Ascending aorta (tissue), 2 donors: ENCODE measurements around the gene SUPT16H. TPM values are rescaled to one million over a fixed set of nuclear protein-coding genes. Genes with fewer than 3 reads are reported as not detected.

Experiments used
- DNase-seq, 2 donors: peaks; one replicate each; pipeline ENCODE4 v3.0.0-alpha.2; 2019; ENCODE audit warnings: low spot score in 2 of 2
- H3K27ac ChIP-seq, 2 donors: fragments of 200-600 bp; sonication (generic); one replicate each; pipeline ENCODE4 v1.5.1; 2016 to 2017; ENCODE audit warnings: mild to moderate bottlenecking in 1 of 2
- H3K27me3 ChIP-seq: fragments of 200-600 bp; sonication (generic); one replicate; pipeline ENCODE4 v1.5.1; 2017
- H3K36me3 ChIP-seq, 2 donors: fragments of 200-600 bp; sonication (generic); one replicate each; pipeline ENCODE4 v1.5.1; 2016
- H3K4me1 ChIP-seq, 2 donors: fragments of 200-600 bp; sonication (generic); one replicate each; pipeline ENCODE4 v1.5.1; 2016 to 2017; ENCODE audit warnings: mild to moderate bottlenecking in 1 of 2
- H3K4me3 ChIP-seq, 2 donors: fragments of 200-600 bp; sonication (generic); one replicate each; pipeline ENCODE4 v1.5.1; 2016 to 2017; ENCODE audit warnings: mild to moderate bottlenecking in 1 of 2
- H3K9me3 ChIP-seq, 2 donors: fragments of 200-600 bp; sonication (generic); one replicate each; pipeline ENCODE4 v1.5.1; 2016
- intact Hi-C: fragments of 100-400 bp; cut with DNase I; formaldehyde crosslinking; loops from one replicate; pipeline ENCODE4 v1.15.1; 2023
- total RNA-seq: library from RNA; depleted of rRNA; stranded (reverse); fragments of >200 nt; gene quantifications from one replicate; pipeline ENCODE4 v1.1.0, GENCODE V29; 2016
- TF ChIP-seq, protein P1 (sequence below), 3 experiments: fragments of 200-600 bp in 2 of 3; fragments of 450-650 bp in 1 of 3; sonication (generic) in 2 of 3; IDR thresholded peaks; one replicate each; pipeline ENCODE4 v1.5.1; 2016 to 2019; ENCODE audit warnings: antibody characterized with exemption in 3 of 3, mild to moderate bottlenecking in 1 of 3, moderate library complexity in 1 of 3

SUPT16H gene
- total RNA-seq, 1 donor from 2014 or later = 13.5 TPM

DNA sequence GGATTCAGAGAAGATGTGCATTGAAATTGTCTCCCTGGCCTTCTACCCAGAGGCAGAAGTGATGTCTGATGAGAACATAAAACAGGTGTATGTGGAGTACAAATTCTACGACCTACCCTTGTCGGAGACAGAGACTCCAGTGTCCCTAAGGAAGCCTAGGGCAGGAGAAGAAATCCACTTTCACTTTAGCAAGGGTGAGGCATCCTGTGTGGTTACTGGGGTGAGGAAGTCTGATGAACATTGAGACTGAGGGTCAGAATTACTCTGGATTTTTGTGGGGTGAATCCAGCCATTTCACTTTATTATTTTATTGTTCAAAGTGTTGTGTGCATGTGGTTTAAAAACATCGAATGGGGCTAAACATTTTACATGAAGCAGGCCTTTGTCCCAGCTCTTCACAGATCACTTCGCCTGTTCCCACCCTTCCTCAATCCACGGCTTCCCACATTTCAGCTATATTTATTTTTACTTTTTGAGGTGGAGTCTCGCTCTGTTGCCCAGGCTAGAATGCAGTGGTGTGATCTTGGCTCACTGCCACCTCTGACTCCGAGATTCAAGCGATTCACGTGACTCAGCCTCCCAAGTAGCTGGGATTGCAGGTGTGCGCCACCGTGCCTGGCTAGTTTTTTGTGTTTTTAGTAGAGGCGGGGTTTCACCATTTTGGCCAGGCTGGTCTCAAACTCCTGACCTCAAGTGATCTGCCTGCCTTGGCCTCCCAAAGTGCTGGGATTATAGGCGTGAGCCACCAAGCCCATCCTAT lies 40.6 kb downstream of the SUPT16H start:
- TF ChIP-seq, protein P1, sequence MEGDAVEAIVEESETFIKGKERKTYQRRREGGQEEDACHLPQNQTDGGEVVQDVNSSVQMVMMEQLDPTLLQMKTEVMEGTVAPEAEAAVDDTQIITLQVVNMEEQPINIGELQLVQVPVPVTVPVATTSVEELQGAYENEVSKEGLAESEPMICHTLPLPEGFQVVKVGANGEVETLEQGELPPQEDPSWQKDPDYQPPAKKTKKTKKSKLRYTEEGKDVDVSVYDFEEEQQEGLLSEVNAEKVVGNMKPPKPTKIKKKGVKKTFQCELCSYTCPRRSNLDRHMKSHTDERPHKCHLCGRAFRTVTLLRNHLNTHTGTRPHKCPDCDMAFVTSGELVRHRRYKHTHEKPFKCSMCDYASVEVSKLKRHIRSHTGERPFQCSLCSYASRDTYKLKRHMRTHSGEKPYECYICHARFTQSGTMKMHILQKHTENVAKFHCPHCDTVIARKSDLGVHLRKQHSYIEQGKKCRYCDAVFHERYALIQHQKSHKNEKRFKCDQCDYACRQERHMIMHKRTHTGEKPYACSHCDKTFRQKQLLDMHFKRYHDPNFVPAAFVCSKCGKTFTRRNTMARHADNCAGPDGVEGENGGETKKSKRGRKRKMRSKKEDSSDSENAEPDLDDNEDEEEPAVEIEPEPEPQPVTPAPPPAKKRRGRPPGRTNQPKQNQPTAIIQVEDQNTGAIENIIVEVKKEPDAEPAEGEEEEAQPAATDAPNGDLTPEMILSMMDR (IDR thresholded peaks at IDR 0.05) = no peak
- H3K27ac ChIP-seq = no peak overlapping the region
- H3K36me3 ChIP-seq = no peaks in the 10 kb centered on the region
- no peak for DNase-seq
- H3K4me3 ChIP-seq = no peak overlapping the region
- H3K4me1 ChIP-seq = no peaks in the 10 kb centered on the region
- intact Hi-C loops = no loop called here
- H3K27me3 ChIP-seq = no peaks in the 10 kb centered on the region
- no peaks in the 10 kb centered on the region for H3K9me3 ChIP-seq

DNA sequence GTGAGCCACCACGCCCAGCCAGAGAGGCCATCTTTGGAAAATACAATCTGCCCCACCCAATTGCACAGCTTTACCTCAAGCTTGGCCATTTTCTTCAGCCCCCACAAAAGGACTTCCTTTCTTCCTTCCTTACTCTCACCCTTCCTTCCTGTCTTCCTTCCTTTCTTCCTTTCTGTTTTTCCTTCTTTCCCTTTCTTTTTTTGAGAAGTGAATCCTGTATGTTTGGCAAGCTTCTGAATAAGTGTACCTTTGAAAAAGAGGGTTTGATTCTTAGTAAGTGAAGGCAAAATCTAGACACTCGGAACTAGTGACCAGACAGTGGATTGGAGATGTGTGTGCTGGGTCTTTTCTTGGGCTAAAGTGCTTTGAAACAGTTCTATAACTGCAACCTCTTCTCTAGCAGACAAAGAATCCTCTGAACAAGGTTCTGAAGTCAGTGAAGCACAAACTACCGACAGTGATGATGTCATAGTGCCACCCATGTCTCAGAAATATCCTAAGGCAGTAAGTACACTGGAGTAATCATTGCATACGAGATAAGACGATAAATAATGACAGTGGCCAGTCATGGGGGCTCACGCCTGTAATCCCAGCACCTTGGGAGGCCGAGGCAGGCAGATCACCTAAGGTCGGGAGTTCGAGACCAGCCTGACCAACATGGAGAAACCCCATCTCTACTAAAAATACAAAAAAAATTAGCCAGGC lies 49.5 kb downstream of the SUPT16H start:
- Histone ChIP-seq H3K4me1 (no peaks in the 10 kb centered on the region), H3K36me3 (no peaks in the 10 kb centered on the region), H3K4me3 (no peak overlapping the region), H3K27ac (no peak overlapping the region), H3K27me3 (no peaks in the 10 kb centered on the region), H3K9me3 (no peaks in the 10 kb centered on the region)
- intact Hi-C loops = no loop called here
- DNase-seq = no peak
- TF ChIP-seq, protein P1 (IDR thresholded peaks at IDR 0.05) = no peak

DNA sequence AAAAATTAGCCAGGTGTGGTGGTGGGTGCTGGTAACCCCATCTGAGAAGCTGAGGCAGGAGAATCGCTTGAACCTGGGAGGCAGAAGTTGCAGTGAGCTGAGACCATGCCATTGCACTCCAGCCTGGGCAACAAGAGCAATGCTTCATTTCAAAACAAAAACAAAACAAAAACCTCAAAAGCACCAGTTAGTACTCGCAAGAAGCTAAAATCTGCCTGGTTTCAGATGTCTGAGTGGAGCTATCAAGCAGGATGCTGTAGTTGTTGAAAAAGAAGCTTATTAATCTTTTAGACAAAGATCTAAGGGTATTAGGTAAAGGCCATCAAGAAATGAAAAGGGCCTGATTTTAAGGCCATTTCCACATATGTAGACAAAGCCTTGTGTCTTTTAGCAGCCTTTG lies 50.9 kb downstream of the SUPT16H start:
- Histone ChIP-seq H3K27me3 (no peaks in the 10 kb centered on the region), H3K27ac (no peak overlapping the region), H3K4me3 (no peak overlapping the region), H3K9me3 (no peaks in the 10 kb centered on the region), H3K36me3 (no peaks in the 10 kb centered on the region), H3K4me1 (no peaks in the 10 kb centered on the region)
- intact Hi-C loops = no loop called here
- no peak for DNase-seq
- TF ChIP-seq, protein P1 (IDR thresholded peaks at IDR 0.05) = no peak

DNA sequence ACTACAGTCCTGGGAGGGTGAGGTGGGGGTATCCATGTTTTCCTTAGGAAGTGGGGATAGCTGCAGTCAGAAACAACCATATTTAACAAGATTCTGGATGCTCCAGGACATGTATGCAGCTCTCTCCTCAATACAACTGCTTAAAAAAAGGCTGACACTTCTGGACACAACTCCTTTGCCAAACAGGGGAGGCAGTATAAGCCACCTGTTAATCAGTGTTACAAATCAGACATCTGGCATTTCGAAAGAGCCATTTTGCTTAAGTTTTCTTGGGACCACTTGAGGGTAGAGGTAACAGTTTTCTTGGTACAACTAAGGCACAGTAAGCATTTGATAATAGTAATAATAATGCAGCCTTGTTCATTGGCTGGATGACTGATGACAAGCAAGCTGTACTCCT lies 56.8 kb downstream of the SUPT16H start:
- intact Hi-C loops = no loop called here
- Histone ChIP-seq H3K9me3 (no peaks in the 10 kb centered on the region), H3K27ac (no peak overlapping the region), H3K4me1 (no peaks in the 10 kb centered on the region), H3K4me3 (no peak overlapping the region), H3K36me3 (no peaks in the 10 kb centered on the region), H3K27me3 (no peaks in the 10 kb centered on the region)
- TF ChIP-seq, protein P1 (IDR thresholded peaks at IDR 0.05) = no peak
- no peak for DNase-seq

DNA sequence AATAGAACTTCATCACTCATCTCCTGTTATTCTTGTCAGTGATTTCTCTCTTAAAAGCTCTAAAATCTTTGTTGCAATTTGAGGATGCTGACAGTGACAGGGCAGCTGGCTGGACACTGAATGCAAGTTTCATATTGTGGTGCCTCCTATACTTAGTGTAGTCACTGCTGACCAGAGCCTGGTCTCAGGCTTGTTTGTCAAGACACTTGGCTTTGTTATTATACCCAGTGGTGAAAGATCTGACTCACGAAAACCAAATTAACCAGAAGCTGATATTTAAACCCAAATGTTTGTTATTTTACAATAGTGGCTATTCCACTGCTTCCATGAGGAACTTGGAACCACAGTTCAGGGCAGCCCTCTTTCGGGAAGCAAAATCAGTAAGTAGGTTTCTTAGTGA lies 61.1 kb downstream of the SUPT16H start:
- no peak overlapping the region for H3K4me3 ChIP-seq
- H3K27ac ChIP-seq = no peak overlapping the region
- H3K9me3 ChIP-seq = no peaks in the 10 kb centered on the region
- intact Hi-C loops = no loop called here
- no peaks in the 10 kb centered on the region for H3K36me3 ChIP-seq
- DNase-seq = no peak
- H3K4me1 ChIP-seq = no peaks in the 10 kb centered on the region
- TF ChIP-seq, protein P1 (IDR thresholded peaks at IDR 0.05) = no peak
- no peaks in the 10 kb centered on the region for H3K27me3 ChIP-seq
